PFSK-1 (cell line): ENCODE results near the gene OTUD5. TPM values are rescaled to one million over a fixed set of nuclear protein-coding genes. Genes with fewer than 3 reads are reported as not detected.
A peak's percentile ranks its signal among the peaks of the same experiment; 100 is the strongest.

Experiments
- FOXP2 ChIP-seq: optimal IDR thresholded peaks from 2 replicates; pipeline ENCODE3; 2011; ENCODE audit warnings: borderline replicate concordance, control low read depth, inconsistent platforms; ENCODE audit not compliant: insufficient read depth; ENCODE audit errors: extremely low read length, extremely low read depth
- POLR2AphosphoS5 ChIP-seq: IDR thresholded peaks from 2 replicates; pipeline ENCODE4 v1.6.1; 2012; ENCODE audit warnings: low read depth, mild to moderate bottlenecking, control low read depth, low read length, moderate library complexity
- REST ChIP-seq, 2 experiments: IDR thresholded peaks; 2 replicates each; pipeline versions ENCODE4 v1.6.1 to v1.8.0; 2011 to 2012; ENCODE audit warnings: low read depth in 2 of 2, low read length in 2 of 2, control low read depth in 1 of 2, inconsistent platforms in 1 of 2, mild to moderate bottlenecking in 1 of 2, moderate library complexity in 1 of 2; ENCODE audit not compliant: insufficient read depth in 1 of 2
- SIN3A ChIP-seq: IDR thresholded peaks from 2 replicates; pipeline ENCODE4 v1.6.1; 2012; ENCODE audit warnings: mild to moderate bottlenecking, low read length, moderate library complexity, borderline replicate concordance; ENCODE audit not compliant: insufficient read depth
- TAF1 ChIP-seq: IDR thresholded peaks from 2 replicates; pipeline ENCODE4 v1.6.1; 2012; ENCODE audit warnings: low read length, control low read depth, borderline replicate concordance; ENCODE audit not compliant: insufficient read depth
- polyA plus RNA-seq: library from polyadenylated mRNA; unstranded; fragments of >200 nt; gene quantifications from one replicate; pipeline ENCODE4 v1.2.1, GENCODE V29; 2012; ENCODE audit warnings: low read depth, missing spikeins; ENCODE audit not compliant: insufficient read length

Gene OTUD5
- polyA plus RNA-seq, result 85.9 TPM

GRCh38 chrX:48957477-48957826 lies at the start of gene OTUD5:
TSS of gene OTUD5 (minus strand) at chrX:48957607. CDS start at chrX:48957570, 37 bp downstream.
- TF ChIP-seq FOXP2 (no peak), REST (IDR thresholded peaks at IDR 0.05; ENCODE audit: insufficient read depth in 1 of 2, low read depth in 2 of 2, low read length in 2 of 2) (no peak), POLR2AphosphoS5 (peak; percentile 5; the same call in 1 of the 2 replicates)

- TF ChIP-seq TAF1 (no peak), FOXP2 (no peak), REST (IDR thresholded peaks at IDR 0.05; ENCODE audit: insufficient read depth in 1 of 2, low read depth in 2 of 2, low read length in 2 of 2) (no peak), SIN3A (no peak), POLR2AphosphoS5 (no peak)
These were observed 46.3 kb upstream of the OTUD5 start for GRCh38 chrX:49003696-49004095.

GRCh38 chrX:49002091-49002935 lies 44.9 kb upstream of the OTUD5 start, which contains the start of gene GRIPAP1:
TSS of gene GRIPAP1 (minus strand) at chrX:49002264. CDS start at chrX:49002229, 35 bp downstream.
- TF ChIP-seq SIN3A, result no peak
- TF ChIP-seq FOXP2, result no peak
- TF ChIP-seq POLR2AphosphoS5, result peak; percentile 68
- peak in 1 of 2 experiments; percentile 25; a peak in 1 of 4 replicates for TF ChIP-seq REST (IDR thresholded peaks at IDR 0.05; ENCODE audit: insufficient read depth in 1 of 2, low read depth in 2 of 2, low read length in 2 of 2)
- TF ChIP-seq TAF1, result peak; percentile 93

- TF ChIP-seq POLR2AphosphoS5, result no peak
- TF ChIP-seq REST (IDR thresholded peaks at IDR 0.05; ENCODE audit: insufficient read depth in 1 of 2, low read depth in 2 of 2, low read length in 2 of 2), result no peak
- TF ChIP-seq FOXP2, result no peak
- TF ChIP-seq SIN3A, result no peak
- TF ChIP-seq TAF1, result no peak
These were observed 44.2 kb upstream of the OTUD5 start for GRCh38 chrX:49001521-49002090.
